K562 (cell line): ENCODE measurements around the gene TP53BP1. TPM values are rescaled to one million over a fixed set of nuclear protein-coding genes. Genes with fewer than 3 reads are reported as not detected.

Experiments used
- COPS2 ChIP-seq: fragments of 450-650 bp; conservative IDR thresholded peaks from 2 replicates; pipeline ENCODE4 v1.6.1; 2016; ENCODE audit warnings: mild to moderate bottlenecking, moderate library complexity
- HNRNPK ChIP-seq: fragments of 200-400 bp; formaldehyde crosslinking; IDR thresholded peaks from one replicate; pipeline ENCODE4 v1.6.1; 2018; ENCODE audit warnings: mild to moderate bottlenecking, low read depth, low read length; ENCODE audit not compliant: poor library complexity, severe bottlenecking
- ILK ChIP-seq: fragments of 450-650 bp; IDR thresholded peaks from 2 replicates; pipeline ENCODE4 v1.6.1; 2016; ENCODE audit warnings: missing genetic modification characterization, low read depth, mild to moderate bottlenecking, missing compliant biosample characterization, moderate library complexity, borderline replicate concordance
- NR3C1 ChIP-seq: sonication (generic); formaldehyde crosslinking; IDR thresholded peaks from 2 replicates; pipeline ENCODE4 v1.8.1; 2022; ENCODE audit warnings: missing genetic modification reagents
- RBM15 ChIP-seq: fragments of 200-400 bp; formaldehyde crosslinking; IDR thresholded peaks from 2 replicates; pipeline ENCODE4 v1.6.1; 2018; ENCODE audit warnings: mild to moderate bottlenecking, low read length, moderate library complexity; ENCODE audit not compliant: insufficient read depth
- SPI1 ChIP-seq: IDR thresholded peaks from 2 replicates; pipeline ENCODE4 v1.6.1; 2011; ENCODE audit warnings: low read depth, low read length, control low read depth, borderline replicate concordance
- SRSF3 ChIP-seq: fragments of 200-400 bp; formaldehyde crosslinking; IDR thresholded peaks from 2 replicates; pipeline ENCODE4 v1.6.1; 2016; ENCODE audit warnings: mild to moderate bottlenecking, low read length, moderate library complexity; ENCODE audit not compliant: insufficient read depth
- TRIM28 ChIP-seq: fragments of 450-650 bp; IDR thresholded peaks from 2 replicates; pipeline ENCODE4 v1.6.1; 2017
- ZNF165 ChIP-seq: fragments of 250-450 bp; sonication (Bioruptor Pico); IDR thresholded peaks from 2 replicates; pipeline ENCODE4 v1.4.0; 2020; ENCODE audit warnings: borderline replicate concordance
- ZNF408 ChIP-seq: fragments of 250-450 bp; sonication (Bioruptor Pico); IDR thresholded peaks from 2 replicates; pipeline ENCODE4 v1.4.0; 2020; ENCODE audit warnings: low read depth, mild to moderate bottlenecking, moderate library complexity
- ZNF77 ChIP-seq: fragments of 250-450 bp; sonication (Bioruptor Pico); IDR thresholded peaks from 2 replicates; pipeline ENCODE4 v1.5.0; 2020
- polyA plus RNA-seq, 8 experiments: library from polyadenylated mRNA; depleted of rRNA in 4 of 8; stranded (reverse) in 5 of 8; unstranded in 3 of 8; fragments of >200 nt; fragmentation: Nextera tagmentation in 2 of 8; fragmentation: Illumina TruSeq in 1 of 8; extraction: Ambion mirVana in 2 of 8; extraction: Trizol in 1 of 8; gene quantifications; 2 replicates each; pipeline versions ENCODE4 v1.2.1 to v1.2.3, GENCODE V29; 2011 to 2014; ENCODE audit warnings: inconsistent platforms in 1 of 8, missing spikeins in 1 of 8
- total RNA-seq, 7 experiments: library from RNA; depleted of rRNA in 6 of 7; stranded (reverse); fragments of >200 nt in 6 of 7; fragmentation: Illumina TruSeq in 2 of 7; extraction: Trizol in 2 of 7; gene quantifications; 2 replicates each; pipeline versions ENCODE4 v1.2.1 to v1.2.3, GENCODE V29; 2011 to 2021; ENCODE audit warnings: low replicate concordance in 1 of 7
- TF ChIP-seq, protein P1 (sequence below): fragments of 250-450 bp; sonication (Bioruptor Pico); IDR thresholded peaks from 2 replicates; pipeline ENCODE4 v1.5.0; 2020; ENCODE audit warnings: mild to moderate bottlenecking, borderline replicate concordance
- TF ChIP-seq, protein P2 (sequence below): fragments of 250-450 bp; sonication (Bioruptor Pico); IDR thresholded peaks from 2 replicates; pipeline ENCODE4 v1.8.0; 2022; ENCODE audit warnings: moderate library complexity, mild to moderate bottlenecking, inconsistent platforms
- TF ChIP-seq, protein P3 (sequence below), 2 experiments: IDR thresholded peaks; 2 replicates each; pipeline ENCODE4 v1.6.1; 2011; ENCODE audit warnings: borderline replicate concordance in 1 of 2, control low read depth in 1 of 2, low read depth in 1 of 2, low read length in 1 of 2, mild to moderate bottlenecking in 1 of 2, mixed read lengths in 1 of 2, moderate library complexity in 1 of 2; ENCODE audit not compliant: insufficient read depth in 1 of 2, insufficient read length in 1 of 2, poor library complexity in 1 of 2, severe bottlenecking in 1 of 2; ENCODE audit errors: extremely low read depth in 1 of 2
- TF ChIP-seq, protein P4 (sequence below): sonication (generic); formaldehyde crosslinking; IDR thresholded peaks from 2 replicates; pipeline ENCODE4 v1.8.1; 2023; ENCODE audit warnings: mild to moderate bottlenecking, missing genetic modification reagents

The TP53BP1 gene
- total and polyA plus RNA-seq, 9 of the 15 experiments (the other 6 are each of a cell fraction or from before 2014, with no cell fraction given) = 5.7 to 63.3 (median 30.9) TPM

DNA sequence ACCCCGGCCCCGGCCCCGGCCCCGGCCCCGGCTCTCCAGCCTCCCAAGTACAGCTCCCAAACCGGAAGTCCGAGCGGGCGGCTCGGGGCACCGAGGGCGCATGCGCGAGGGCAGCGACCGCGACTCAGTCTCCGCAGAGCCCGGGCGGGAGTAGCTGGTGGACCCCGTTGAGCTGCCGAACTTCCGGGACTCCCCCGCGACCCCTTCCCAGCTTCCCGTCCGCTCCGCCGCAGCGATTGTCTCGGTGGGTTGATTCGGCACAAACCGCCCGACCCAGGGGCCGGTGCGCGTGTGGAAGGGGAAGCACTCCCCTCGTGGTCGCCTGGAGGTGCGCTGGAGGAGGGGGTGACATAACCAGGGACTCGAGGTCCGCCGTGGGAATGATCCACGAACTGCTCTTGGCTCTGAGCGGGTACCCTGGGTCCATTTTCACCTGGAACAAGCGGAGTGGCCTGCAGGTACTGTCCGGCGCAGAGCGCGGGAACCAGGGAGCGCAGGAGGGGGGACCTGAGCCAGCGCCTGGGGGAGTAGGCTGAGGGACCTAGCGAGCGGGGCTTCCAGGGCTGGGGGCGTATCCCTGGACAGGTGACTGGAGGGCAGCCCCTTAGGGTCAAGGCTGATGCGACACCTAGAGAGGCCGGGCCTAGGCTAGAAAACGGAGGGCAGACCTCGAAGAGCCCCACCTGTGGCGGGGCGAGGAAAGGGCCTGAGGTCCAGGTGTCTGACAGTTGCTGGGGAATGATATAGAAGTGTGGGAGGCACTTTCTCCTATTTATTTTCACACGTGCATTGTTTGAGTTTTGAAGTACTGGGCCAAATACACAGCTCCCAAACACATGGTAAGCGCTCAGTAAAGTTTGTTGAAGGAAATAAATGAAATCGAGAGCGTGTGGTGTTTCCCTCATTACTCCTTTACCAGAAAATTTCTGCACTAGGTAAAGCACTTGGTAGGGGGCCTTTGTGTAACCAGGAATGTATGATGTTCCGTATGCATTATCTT lies 121.7 kb downstream of the TP53BP1 start, which contains the start of the genes TUBGCP4 and ZSCAN29 (continued):
- TF ChIP-seq ZNF165 (CRISPR knock-in tag) (no peak), SRSF3 (no peak), NR3C1 (CRISPR knock-in tag) (no peak), ILK (tag) (no peak), RBM15 (no peak), TRIM28 (no peak), COPS2 (no peak), ZNF408 (CRISPR knock-in tag) (no peak), ZNF77 (CRISPR knock-in tag) (no peak), HNRNPK (no peak), SPI1 (no peak)
- TF ChIP-seq, protein P1, sequence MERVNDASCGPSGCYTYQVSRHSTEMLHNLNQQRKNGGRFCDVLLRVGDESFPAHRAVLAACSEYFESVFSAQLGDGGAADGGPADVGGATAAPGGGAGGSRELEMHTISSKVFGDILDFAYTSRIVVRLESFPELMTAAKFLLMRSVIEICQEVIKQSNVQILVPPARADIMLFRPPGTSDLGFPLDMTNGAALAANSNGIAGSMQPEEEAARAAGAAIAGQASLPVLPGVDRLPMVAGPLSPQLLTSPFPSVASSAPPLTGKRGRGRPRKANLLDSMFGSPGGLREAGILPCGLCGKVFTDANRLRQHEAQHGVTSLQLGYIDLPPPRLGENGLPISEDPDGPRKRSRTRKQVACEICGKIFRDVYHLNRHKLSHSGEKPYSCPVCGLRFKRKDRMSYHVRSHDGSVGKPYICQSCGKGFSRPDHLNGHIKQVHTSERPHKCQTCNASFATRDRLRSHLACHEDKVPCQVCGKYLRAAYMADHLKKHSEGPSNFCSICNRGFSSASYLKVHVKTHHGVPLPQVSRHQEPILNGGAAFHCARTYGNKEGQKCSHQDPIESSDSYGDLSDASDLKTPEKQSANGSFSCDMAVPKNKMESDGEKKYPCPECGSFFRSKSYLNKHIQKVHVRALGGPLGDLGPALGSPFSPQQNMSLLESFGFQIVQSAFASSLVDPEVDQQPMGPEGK = no peak
- TF ChIP-seq, protein P2, sequence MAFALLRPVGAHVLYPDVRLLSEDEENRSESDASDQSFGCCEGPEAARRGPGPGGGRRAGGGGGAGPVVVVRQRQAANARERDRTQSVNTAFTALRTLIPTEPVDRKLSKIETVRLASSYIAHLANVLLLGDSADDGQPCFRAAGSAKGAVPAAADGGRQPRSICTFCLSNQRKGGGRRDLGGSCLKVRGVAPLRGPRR = no peak
- TF ChIP-seq, protein P3, sequence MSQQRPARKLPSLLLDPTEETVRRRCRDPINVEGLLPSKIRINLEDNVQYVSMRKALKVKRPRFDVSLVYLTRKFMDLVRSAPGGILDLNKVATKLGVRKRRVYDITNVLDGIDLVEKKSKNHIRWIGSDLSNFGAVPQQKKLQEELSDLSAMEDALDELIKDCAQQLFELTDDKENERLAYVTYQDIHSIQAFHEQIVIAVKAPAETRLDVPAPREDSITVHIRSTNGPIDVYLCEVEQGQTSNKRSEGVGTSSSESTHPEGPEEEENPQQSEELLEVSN (IDR thresholded peaks at IDR 0.05; ENCODE audit: borderline replicate concordance in 1 of 2, extremely low read depth in 1 of 2, insufficient read depth in 1 of 2, insufficient read length in 1 of 2, low read depth in 1 of 2, low read length in 1 of 2, poor library complexity in 1 of 2, severe bottlenecking in 1 of 2) = peak; percentile 48 to 71
- TF ChIP-seq, protein P4, sequence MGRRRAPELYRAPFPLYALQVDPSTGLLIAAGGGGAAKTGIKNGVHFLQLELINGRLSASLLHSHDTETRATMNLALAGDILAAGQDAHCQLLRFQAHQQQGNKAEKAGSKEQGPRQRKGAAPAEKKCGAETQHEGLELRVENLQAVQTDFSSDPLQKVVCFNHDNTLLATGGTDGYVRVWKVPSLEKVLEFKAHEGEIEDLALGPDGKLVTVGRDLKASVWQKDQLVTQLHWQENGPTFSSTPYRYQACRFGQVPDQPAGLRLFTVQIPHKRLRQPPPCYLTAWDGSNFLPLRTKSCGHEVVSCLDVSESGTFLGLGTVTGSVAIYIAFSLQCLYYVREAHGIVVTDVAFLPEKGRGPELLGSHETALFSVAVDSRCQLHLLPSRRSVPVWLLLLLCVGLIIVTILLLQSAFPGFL (CRISPR knock-in tag) = no peak
